ENCODE results near the gene BUD23. TPM values are rescaled to one million over a fixed set of nuclear protein-coding genes. Genes with fewer than 3 reads are reported as not detected.

Gene BUD23
- total RNA-seq, result 23.6 and 52.9 TPM in 2 replicates

GRCh38 chr7:73683056-73683787, at the start of gene BUD23, which contains the start of gene DNAJC30:
BUD23 (plus strand) TSS chr7:73683597; CDS start chr7:73683626, 29 bp downstream.
DNAJC30 (minus strand) TSS chr7:73683453; CDS start chr7:73683423, 30 bp downstream.

GRCh38 chr7:73667344-73668102, 15.9 kb upstream of the BUD23 start, which contains the start of gene VPS37D:
VPS37D (plus strand) TSS chr7:73667831; CDS start chr7:73667959, 128 bp downstream.

GRCh38 chr7:73718905-73719805, 35.8 kb downstream of the BUD23 start, which contains the start of gene STX1A:
STX1A (minus strand) TSS chr7:73719669; CDS start chr7:73719631, 38 bp downstream.

GRCh38 chr7:73738612-73739386, 55.4 kb downstream of the BUD23 start, which contains the start of gene ABHD11:
ABHD11 (minus strand) TSS chr7:73738802; CDS start chr7:73738770, 32 bp downstream.

Small RNAs within 50 kb of the gene (small RNA-seq; reads per million reads assigned to genes)
- gene MIR4284 (not detected), gene RN7SL265P (not detected)

Other genes starting within 250 kb of the BUD23 start
- gene FZD9, start 249.8 kb upstream of the BUD23 start, total RNA-seq, result 0.54 TPM in 1 of 2 replicates, not detected in the other
- gene BAZ1B, start 161.3 kb upstream of the BUD23 start, total RNA-seq, result 36.9 and 47.9 TPM in 2 replicates
- 23.2 and 33.7 TPM in 2 replicates for gene BCL7B, start 125.9 kb upstream of the BUD23 start, total RNA-seq
- 75.0 and 84.8 TPM in 2 replicates for gene TBL2, start 105.0 kb upstream of the BUD23 start, total RNA-seq
- not detected in 2 replicates for gene MLXIPL, start 59.1 kb upstream of the BUD23 start, total RNA-seq
- 0.87 and 2.7 TPM in 2 replicates for gene VPS37D, start 15.8 kb upstream of the BUD23 start, total RNA-seq
- 3.5 and 3.6 TPM in 2 replicates for gene DNAJC30, start 144 bp upstream of the BUD23 start, total RNA-seq
- 2.4 and 7.4 TPM in 2 replicates for gene STX1A, start 36.1 kb downstream of the BUD23 start, total RNA-seq
- 14.1 and 16.1 TPM in 2 replicates for gene ABHD11, start 55.2 kb downstream of the BUD23 start, total RNA-seq
- gene CLDN3, start 86.7 kb downstream of the BUD23 start, total RNA-seq, result not detected in 2 replicates
- 216 and 226 TPM in 2 replicates for gene CLDN4, start 147.4 kb downstream of the BUD23 start, total RNA-seq
- 1.6 and 8.2 TPM in 2 replicates for gene METTL27, start 158.9 kb downstream of the BUD23 start, total RNA-seq
- not detected in 2 replicates for gene TMEM270, start 177.6 kb downstream of the BUD23 start, total RNA-seq